Activated T-helper 1 cell treated with anti-CD3 and anti-CD28 coated beads, Interleukin-12 subunit alpha, Interleukin-12 subunit beta, Interleukin-2, Interleukin-4 antibody, amounts not matched to agents 30 ng/mL and 10 ng/mL and 1 ng/mL, durations not matched to agents 14 hours and 24 hours and 36 hours (primary cell): ENCODE data around the gene ZNF283. TPM values are rescaled to one million over a fixed set of nuclear protein-coding genes. Genes with fewer than 3 reads are reported as not detected.
"Not testable (repeated sequence)": the region's sequence is repeated elsewhere in the genome, so short reads cannot be mapped to it uniquely, and the experiment has no call there.

ENCODE experiments used
- DNase-seq: peaks from one replicate; pipeline ENCODE4 v3.0.0; 2021; ENCODE audit warnings: low spot score
- H3K27ac Mint-ChIP-seq: one replicate; pipeline ENCODE4 v1.8.0; 2021; ENCODE audit warnings: mild to moderate bottlenecking, mixed read lengths
- H3K27me3 Mint-ChIP-seq: one replicate; pipeline ENCODE4 v1.8.0; 2022; ENCODE audit warnings: mild to moderate bottlenecking, moderate library complexity, mixed read lengths; ENCODE audit not compliant: insufficient read depth
- H3K36me3 Mint-ChIP-seq: one replicate; pipeline ENCODE4 v1.8.0; 2021; ENCODE audit warnings: low read depth, mixed read lengths
- H3K4me1 Mint-ChIP-seq: one replicate; pipeline ENCODE4 v1.8.0; 2021; ENCODE audit warnings: low read depth, mixed read lengths
- H3K4me3 Mint-ChIP-seq: one replicate; pipeline ENCODE4 v1.8.0; 2021; ENCODE audit warnings: mild to moderate bottlenecking, moderate library complexity, mixed read lengths
- H3K9me3 Mint-ChIP-seq: one replicate; pipeline ENCODE4 v1.8.0; 2021; ENCODE audit warnings: mixed read lengths
- intact Hi-C: fragments of 100-400 bp; cut with micrococcal nuclease; formaldehyde crosslinking; loops from one replicate; pipeline ENCODE4 v1.15.1; 2024
- total RNA-seq: library from RNA; stranded (reverse); gene quantifications from 2 replicates; pipeline ENCODE4 v1.2.3, GENCODE V29; 2022

Gene ZNF283
- total RNA-seq, 1 donor from 2014 or later = 4.0 TPM

DNA sequence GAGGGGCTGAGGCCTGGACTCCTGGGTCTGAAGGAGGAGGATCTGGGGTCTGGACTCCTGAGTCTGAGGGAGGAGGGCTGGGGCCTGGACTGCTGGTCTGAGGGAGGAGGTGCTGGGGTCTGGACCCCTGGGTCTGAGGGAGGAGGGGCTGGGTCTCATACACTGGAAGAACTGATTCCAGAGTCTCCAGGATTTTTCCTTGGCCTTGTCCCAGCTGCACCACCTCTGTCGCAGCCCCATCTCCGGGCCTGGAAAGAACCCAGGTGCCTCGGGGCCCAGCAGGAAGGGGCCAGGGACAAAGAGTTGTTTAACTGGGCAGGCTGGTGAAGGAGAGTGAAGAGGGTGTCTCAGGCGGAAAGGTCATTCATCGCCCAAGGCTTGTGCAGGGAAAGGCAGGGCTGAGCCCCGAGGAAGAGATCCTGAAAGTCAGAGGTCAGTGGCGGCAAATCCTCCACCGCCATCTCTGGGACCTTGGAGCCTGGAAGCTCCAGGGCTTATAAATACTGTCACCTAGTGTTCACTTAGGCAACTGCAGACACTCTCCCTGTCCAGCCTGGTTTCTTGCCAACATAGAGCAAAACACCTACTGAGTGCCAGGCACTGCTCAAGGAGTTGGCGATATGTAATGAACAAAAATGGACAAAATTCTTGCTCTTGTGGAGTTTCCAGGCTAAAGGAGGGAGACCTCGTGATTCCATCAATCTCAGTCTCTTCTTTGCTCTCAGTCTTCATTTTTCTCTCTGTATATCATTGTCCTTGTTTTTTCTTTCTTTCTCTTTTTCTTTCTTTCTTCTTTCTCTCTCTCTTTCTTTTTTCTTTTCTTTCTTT, 41.9 kb upstream of the ZNF283 start:
- Mint-ChIP-seq H3K36me3 (peaks cover 2% of the 10 kb centered on the region), H3K27me3 (no peaks in the 10 kb centered on the region), H3K4me3 (peak overlapping the region; percentile 66), H3K9me3 (no peaks in the 10 kb centered on the region), H3K27ac (peak overlapping the region; percentile 92), H3K4me1 (peaks cover 41% of the 10 kb centered on the region)
- intact Hi-C loops = loop anchor here (1.0 kb wide), 4 partner anchors 24 to 166 kb away; partner anchors contain the start of gene ZNF428
- peak; percentile 51 for DNase-seq

DNA sequence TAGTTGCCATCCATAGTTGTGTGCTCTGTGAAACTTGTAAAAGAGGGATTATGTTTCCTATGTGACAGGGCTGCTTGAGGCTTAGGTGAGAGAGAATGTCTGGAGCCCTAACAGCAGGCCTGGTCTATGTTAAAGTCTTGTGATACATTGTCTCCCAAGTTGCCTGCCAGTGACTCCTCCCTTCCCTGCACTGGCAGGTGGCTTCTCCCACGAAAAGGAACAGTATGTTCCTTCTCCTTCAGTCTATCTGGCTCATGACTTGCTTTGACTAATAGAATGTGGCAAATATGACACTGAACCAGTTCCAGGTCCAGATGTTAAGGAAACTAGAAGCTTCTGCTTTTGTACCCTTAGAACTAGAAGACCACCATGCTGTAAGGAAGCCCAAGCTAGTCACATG, 40.5 kb upstream of the ZNF283 start:
- DNase-seq = no peak
- Mint-ChIP-seq H3K36me3 (peaks cover 2% of the 10 kb centered on the region), H3K4me3 (no peak overlapping the region), H3K9me3 (no peaks in the 10 kb centered on the region), H3K27ac (no peak overlapping the region), H3K4me1 (peaks cover 33% of the 10 kb centered on the region), H3K27me3 (peaks cover 5% of the 10 kb centered on the region)
- intact Hi-C loops = no loop called here

DNA sequence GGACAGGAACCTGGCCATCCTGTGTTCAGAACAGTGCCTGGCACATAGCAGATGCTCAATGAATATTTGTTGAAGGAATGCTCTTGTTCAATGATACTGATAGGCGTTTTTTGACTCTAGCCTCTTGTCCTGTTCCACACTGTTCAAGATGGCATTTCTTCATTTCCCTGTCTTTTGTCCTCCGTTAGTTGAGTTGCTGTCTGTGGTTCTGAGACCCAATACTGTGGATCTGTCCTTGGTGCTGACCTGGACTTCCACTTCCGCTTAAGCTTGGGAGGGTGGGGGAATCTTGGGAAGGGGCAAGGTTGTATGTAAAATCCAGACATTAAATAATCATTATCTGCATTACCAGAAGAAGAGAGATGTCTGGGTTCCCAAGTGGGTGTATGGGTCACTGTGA, 38.1 kb upstream of the ZNF283 start:
- peaks cover 7% of the 10 kb centered on the region for H3K27me3 Mint-ChIP-seq
- H3K36me3 Mint-ChIP-seq = no peaks in the 10 kb centered on the region
- intact Hi-C loops = no loop called here
- H3K27ac Mint-ChIP-seq = no peak overlapping the region
- DNase-seq = no peak
- peaks cover 14% of the 10 kb centered on the region for H3K4me1 Mint-ChIP-seq
- no peaks in the 10 kb centered on the region for H3K9me3 Mint-ChIP-seq
- no peak overlapping the region for H3K4me3 Mint-ChIP-seq

DNA sequence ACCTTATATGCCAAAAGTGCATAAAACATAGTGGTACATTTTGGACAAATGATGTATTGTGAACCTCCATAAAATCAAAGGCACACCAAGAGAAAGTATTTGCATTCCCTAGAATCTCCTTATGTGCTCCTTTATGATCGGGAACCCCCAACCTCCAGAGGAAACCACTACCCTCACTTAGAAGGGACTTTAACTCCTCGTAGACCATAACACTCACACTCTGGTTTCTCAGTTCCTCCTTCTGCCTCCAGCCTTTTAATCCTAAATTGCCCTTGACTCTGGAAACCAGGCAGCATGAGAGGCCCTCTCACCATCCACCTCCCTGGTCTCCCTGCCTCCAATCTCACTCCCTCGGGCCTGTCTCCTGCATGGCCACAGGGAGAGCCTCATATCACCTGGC, 36.5 kb upstream of the ZNF283 start:
- no peak overlapping the region for H3K4me3 Mint-ChIP-seq
- H3K27ac Mint-ChIP-seq = no peak overlapping the region
- intact Hi-C loops = no loop called here
- DNase-seq = no peak
- H3K27me3 Mint-ChIP-seq = peaks cover 7% of the 10 kb centered on the region
- H3K36me3 Mint-ChIP-seq = no peaks in the 10 kb centered on the region
- H3K4me1 Mint-ChIP-seq = no peaks in the 10 kb centered on the region
- peaks cover under 1% of the 10 kb centered on the region for H3K9me3 Mint-ChIP-seq

DNA sequence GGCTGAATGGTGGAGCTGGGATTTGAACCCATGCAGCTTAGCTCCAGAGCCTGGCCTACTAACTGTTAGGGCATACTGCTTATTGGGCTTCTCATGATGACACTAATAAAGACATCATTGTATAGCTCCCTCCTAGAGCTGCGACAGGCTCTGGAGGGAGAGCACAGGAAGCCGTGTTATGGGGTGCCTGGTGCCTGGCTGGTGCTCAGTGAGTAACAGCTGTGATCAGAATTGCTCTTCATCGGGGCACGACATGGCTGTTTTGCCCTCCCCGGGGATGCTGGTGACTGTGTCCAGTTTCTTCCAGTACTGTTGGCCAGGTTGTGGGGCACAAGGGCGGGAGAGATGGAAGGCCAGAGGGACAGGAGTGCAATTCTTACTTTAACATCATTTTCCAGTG, 30.0 kb upstream of the ZNF283 start:
- Mint-ChIP-seq H3K4me3 (peak overlapping the region; percentile 65), H3K36me3 (peaks cover 2% of the 10 kb centered on the region), H3K4me1 (peaks cover 6% of the 10 kb centered on the region), H3K9me3 (peaks cover 5% of the 10 kb centered on the region), H3K27me3 (peaks cover 10% of the 10 kb centered on the region), H3K27ac (peak overlapping the region; percentile 31)
- intact Hi-C loops = no loop called here
- no peak for DNase-seq

DNA sequence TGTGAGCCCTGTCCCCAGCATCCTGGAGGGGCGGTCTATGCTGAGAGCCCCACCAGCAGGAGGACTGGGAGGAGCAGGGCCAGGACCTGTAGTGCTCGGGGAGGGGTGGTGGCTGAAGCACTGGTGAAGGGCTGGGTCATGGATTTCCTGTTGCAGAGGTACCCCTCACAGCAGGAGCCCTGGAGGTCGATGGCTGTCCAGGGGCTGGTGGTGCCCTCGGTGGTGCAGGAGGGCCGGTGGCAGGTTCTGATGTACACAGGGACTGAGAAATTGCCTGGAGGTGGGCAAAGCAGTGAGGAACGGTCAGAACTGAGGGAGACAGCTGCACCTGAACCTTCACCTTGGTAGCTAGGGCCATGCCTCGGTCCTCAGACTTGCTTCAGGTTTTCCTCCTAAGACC, 29.6 kb upstream of the ZNF283 start:
- intact Hi-C loops = no loop called here
- Mint-ChIP-seq H3K27me3 (peaks cover 10% of the 10 kb centered on the region), H3K4me3 (peak overlapping the region; percentile 65)

DNA sequence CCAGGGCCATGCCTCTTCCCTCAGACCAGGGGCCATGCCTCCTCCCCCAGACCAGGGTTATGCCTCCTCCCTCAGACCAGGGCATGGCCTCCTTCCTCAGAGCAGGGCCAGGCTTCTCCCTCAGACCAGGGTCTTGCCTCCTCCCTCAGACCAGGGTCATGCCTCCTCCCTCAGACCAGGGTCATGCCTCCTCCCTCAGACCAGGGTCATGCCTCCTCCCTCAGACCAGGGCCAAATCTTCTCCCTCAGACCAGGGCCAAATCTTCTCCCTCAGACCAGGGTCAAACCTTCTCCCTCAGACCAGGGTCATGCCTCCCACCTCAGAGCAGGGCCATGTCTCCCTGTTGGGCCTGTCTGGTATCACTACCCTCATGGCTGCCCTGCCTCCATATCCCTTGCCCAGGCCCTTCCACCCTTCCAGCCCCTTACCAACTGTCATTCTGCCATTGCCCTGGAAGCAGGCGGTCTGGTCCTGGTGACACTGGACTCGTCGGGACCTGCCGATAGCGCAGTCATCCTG, 29.0 kb upstream of the ZNF283 start:
- Mint-ChIP-seq H3K4me3 (peak overlapping the region; percentile 72), H3K9me3 (peaks cover 5% of the 10 kb centered on the region), H3K27ac (no peak overlapping the region), H3K36me3 (peaks cover 2% of the 10 kb centered on the region), H3K4me1 (peaks cover 6% of the 10 kb centered on the region), H3K27me3 (peaks cover 15% of the 10 kb centered on the region)
- DNase-seq = no peak
- intact Hi-C loops = no loop called here

More for the DNA sequence above, 29.6 kb upstream of the ZNF283 start:
- DNase-seq = no peak
- Mint-ChIP-seq H3K9me3 (peaks cover 5% of the 10 kb centered on the region), H3K36me3 (peaks cover 2% of the 10 kb centered on the region), H3K27ac (peak overlapping the region; percentile 31), H3K4me1 (peaks cover 6% of the 10 kb centered on the region)

DNA sequence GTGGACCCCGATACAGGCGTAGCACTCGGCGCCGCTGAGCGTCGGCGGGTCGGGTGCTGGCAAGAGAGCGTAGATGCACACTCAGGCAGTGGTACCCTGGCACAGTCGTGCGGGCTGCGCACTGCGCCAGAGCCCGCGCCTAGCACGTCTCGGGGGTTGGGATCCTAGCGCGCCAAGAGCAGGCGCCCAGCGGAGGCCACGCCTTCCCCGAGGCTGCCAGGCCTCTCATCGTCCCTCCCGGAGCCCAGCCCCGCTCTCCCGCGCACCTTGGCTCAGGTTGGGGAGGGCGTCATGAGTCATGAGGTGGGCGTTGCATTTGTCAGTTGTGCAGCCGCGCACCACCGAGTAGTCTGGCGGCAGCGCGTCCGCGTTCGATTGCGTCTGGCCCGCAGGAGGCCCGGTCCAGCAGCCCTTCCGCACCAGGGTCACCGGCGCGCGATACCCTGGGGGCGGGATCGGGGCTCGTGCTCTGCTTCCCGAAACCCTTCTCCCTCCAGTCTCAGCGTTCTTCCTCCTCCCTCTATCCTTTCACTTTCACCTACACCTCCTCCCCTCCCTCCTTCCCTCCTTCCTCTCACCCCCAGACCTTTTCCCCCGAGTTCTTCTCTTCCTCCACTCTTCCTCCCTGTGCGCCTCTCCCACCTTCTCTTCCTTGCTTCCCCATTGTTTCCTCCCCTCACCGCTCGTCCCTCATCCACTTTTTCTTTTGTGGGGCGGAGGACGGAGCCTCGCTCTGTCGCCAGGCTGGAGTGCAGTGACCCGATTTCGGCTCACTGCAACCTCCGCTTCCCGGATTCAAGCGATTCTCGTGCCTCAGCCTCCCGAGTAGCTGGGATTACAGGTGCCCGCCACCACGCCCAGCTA, 28.3 kb upstream of the ZNF283 start:
- peaks cover 14% of the 10 kb centered on the region for H3K27me3 Mint-ChIP-seq
- H3K4me1 Mint-ChIP-seq = peaks cover 6% of the 10 kb centered on the region
- H3K9me3 Mint-ChIP-seq = peaks cover 5% of the 10 kb centered on the region
- peak overlapping the region; percentile 38 for H3K27ac Mint-ChIP-seq
- DNase-seq = peak; percentile 34
- H3K4me3 Mint-ChIP-seq = peak overlapping the region; percentile 72
- intact Hi-C loops = no loop called here
- peaks cover 2% of the 10 kb centered on the region for H3K36me3 Mint-ChIP-seq

DNA sequence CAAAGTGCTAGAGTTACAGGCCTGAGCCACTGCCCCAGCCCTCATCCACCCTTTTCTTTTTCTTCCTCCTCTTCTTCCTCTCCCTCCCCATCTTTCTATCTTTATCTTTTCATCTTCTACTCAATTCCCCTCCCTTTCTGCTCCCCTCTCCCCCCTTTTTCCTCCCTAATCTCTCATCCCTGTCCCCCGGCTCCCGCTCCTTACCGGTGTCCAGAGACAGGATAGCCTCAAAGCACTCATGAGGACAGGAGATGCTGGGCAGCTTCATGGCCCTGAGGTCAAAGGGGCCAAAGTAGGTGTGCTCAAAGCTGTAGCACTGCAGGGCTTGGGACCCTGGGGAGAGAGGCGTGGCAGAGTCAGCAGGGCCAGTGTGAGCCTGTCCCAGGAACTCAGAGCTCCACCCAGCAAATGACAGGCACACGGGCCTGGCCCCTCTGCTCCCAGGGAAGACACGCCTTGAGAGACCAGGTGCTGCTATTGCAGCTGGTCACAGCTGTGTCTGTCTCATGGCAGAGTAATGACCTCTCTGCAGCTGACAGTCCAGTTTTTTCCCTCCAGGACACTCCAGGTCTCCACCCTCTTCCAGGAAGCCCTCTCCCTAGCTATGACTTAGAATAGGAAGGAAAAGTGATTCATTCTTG, 27.5 kb upstream of the ZNF283 start:
- no peak for DNase-seq
- intact Hi-C loops = no loop called here
- no peak overlapping the region for H3K27ac Mint-ChIP-seq
- H3K9me3 Mint-ChIP-seq = peaks cover 5% of the 10 kb centered on the region
- peaks cover 6% of the 10 kb centered on the region for H3K4me1 Mint-ChIP-seq
- peaks cover 20% of the 10 kb centered on the region for H3K27me3 Mint-ChIP-seq
- peaks cover 2% of the 10 kb centered on the region for H3K36me3 Mint-ChIP-seq
- H3K4me3 Mint-ChIP-seq = peak overlapping the region; percentile 72

DNA sequence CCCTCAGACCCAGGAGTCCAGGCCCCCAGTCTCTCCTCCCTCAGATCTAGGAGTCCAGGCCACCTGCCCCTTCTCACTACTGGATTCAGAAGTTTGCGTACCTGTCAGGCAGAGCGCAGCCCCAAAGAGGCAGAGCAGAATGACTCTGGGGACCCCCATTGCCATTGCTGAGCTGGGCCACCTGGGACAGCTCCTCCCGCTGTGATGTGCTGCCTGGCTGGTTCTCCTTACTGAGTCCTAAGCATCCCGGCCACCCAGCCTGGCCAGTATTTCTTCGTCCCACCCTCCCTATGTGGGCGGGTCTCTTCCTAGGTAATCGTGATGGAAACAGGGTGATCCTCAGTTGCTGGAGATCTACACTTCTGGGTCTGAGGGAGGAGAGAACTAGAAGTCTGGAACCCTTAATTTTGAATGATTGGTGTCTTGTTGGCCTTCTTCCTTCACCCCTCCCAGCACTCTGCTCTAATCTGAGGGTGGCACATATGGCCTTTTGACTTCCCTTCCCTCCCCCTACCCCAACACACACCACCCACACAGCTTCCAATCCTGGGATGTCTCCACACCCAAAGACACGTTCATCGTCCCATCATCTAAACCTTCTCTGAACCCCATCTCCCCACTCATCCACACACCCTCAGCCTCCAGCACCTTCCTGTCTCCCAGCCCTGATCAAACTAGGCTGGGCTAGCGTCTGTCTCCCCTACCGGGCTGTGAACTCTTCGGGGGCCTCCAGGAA, 24.7 kb upstream of the ZNF283 start, which contains the start of gene LYPD5:
LYPD5 (minus strand) TSS at position 232 of the 736 bp plus-strand sequence; CDS start at position 165, 67 bp downstream.
- Mint-ChIP-seq H3K36me3 (no peaks in the 10 kb centered on the region), H3K27me3 (peaks cover 18% of the 10 kb centered on the region), H3K4me3 (no peak within 1 kb of the TSS), H3K27ac (no peak within 1 kb of the TSS), H3K4me1 (peaks cover 6% of the 10 kb centered on the region), H3K9me3 (no peaks in the 10 kb centered on the region)
- intact Hi-C loops = no loop called here
- DNase-seq = no peak

DNA sequence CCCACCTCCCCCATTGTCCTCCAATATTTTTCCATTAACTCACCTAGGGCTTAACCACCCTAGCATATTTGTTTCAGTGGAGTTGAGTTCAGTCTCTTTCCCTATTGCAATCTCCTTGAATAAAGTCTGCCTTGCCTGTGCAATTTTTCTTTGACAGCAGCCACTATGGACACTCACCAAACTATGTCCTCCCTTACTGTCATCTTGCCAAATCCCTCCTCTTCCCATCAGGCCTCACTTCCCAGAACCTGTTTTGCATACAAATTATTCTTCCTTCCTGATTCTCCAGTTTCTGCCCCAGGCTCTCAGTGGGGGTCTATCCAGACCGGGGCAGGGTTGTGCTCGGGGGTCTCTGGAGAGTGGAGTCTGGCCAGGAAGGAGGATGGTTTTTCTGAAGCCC, 22.7 kb upstream of the ZNF283 start:
- Mint-ChIP-seq H3K27me3 (peaks cover 16% of the 10 kb centered on the region), H3K4me1 (no peaks in the 10 kb centered on the region), H3K36me3 (no peaks in the 10 kb centered on the region), H3K4me3 (no peak overlapping the region), H3K9me3 (no peaks in the 10 kb centered on the region), H3K27ac (no peak overlapping the region)
- no peak for DNase-seq
- intact Hi-C loops = no loop called here

DNA sequence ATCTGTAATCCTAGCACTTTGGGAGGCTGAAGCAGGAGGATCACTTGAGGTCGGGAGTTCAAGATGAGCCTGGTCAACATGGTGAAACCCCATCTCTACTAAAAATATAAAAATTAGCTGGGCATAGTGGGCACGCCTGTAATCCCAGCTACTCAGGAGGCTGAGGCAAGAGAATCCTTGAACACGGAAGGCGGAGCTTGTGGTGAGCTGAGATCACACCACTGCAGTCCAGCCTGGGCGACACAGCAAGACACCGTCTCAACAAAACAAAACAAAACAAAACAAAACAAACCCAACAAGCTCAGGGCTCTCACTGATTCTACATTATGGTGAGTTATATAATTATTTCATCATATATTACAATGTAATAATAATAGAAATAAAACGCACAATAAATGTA, 20.7 kb upstream of the ZNF283 start:
- H3K9me3 Mint-ChIP-seq, DNase-seq, H3K4me1 Mint-ChIP-seq, H3K27ac Mint-ChIP-seq, H3K4me3 Mint-ChIP-seq, H3K36me3 Mint-ChIP-seq: not testable (repeated sequence)
- intact Hi-C loops = loop anchor here (5.0 kb wide), 2 partner anchors 249 to 374 kb away; no protein-coding TSS in a partner anchor
- H3K27me3 Mint-ChIP-seq = peaks cover 24% of the 10 kb centered on the region
